SK-N-SH (cell line): ENCODE results near the gene LIN7A. TPM values are rescaled to one million over a fixed set of nuclear protein-coding genes. Genes with fewer than 3 reads are reported as not detected.

Experiments used
- CTCF ChIA-PET: fragments of 300-600, 350-600 bp; formaldehyde crosslinking; extraction: SDS; loops from one replicate; lab custom pipeline; 2021; lab: Yijun Ruan, JAX
- POLR2A ChIA-PET: fragments of 350-600 bp; sonication (Branson Sonifier 250); formaldehyde crosslinking; extraction: SDS; loops from one replicate; lab custom pipeline; 2020; ENCODE audit warnings: antibody characterized with exemption, inconsistent platforms; lab: Yijun Ruan, JAX
- DNase-seq: peaks from one replicate; pipeline ENCODE4 v3.0.0; 2012
- H2AFZ ChIP-seq: fragments of 200-600 bp; sonication (generic); 2 replicates; pipeline ENCODE4 v1.8.1; 2016; ENCODE audit warnings: antibody characterized with exemption, mild to moderate bottlenecking, low read depth
- H3F3A ChIP-seq: fragments of 200-600 bp; sonication (generic); replicated peaks from 2 replicates; pipeline ENCODE3; 2016; ENCODE audit warnings: antibody characterized with exemption, mild to moderate bottlenecking; ENCODE audit not compliant: insufficient read depth
- H3K27ac ChIP-seq, 2 experiments: fragments of 200-500 bp in 1 of 2; fragments of 200-600 bp in 1 of 2; sonication (Bioruptor generic) in 1 of 2; sonication (generic), shearing (Covaris generic) in 1 of 2; 2 replicates each; pipeline versions ENCODE4 v1.5.1 to v1.6.1; 2014 to 2016; ENCODE audit warnings: low read depth in 2 of 2, inconsistent platforms in 1 of 2, low read length in 1 of 2, mild to moderate bottlenecking in 1 of 2, mixed read lengths in 1 of 2
- H3K27me3 ChIP-seq: fragments of 200-600 bp; sonication (generic), shearing (Covaris generic); 2 replicates; pipeline ENCODE4 v1.6.1; 2016; ENCODE audit warnings: mixed run types; ENCODE audit not compliant: insufficient read depth
- H3K36me3 ChIP-seq, 2 experiments: fragments of 200-500 bp in 1 of 2; fragments of 200-600 bp in 1 of 2; sonication (Bioruptor generic) in 1 of 2; sonication (generic) in 1 of 2; replicated peaks in 1 of 2; 2 replicates each; pipeline versions ENCODE3 to v1.5.1; 2014 to 2016; ENCODE audit warnings: low read length in 1 of 2, mild to moderate bottlenecking in 1 of 2; ENCODE audit not compliant: insufficient read depth in 2 of 2, control insufficient read depth in 1 of 2
- H3K4me1 ChIP-seq, 2 experiments: fragments of 200-500 bp in 1 of 2; fragments of 200-600 bp in 1 of 2; sonication (Bioruptor generic) in 1 of 2; sonication (generic), shearing (Covaris generic) in 1 of 2; 2 replicates each; pipeline versions ENCODE4 v1.5.1 to v1.6.1; 2014 to 2016; ENCODE audit warnings: low read depth in 1 of 2, low read length in 1 of 2, mixed run types in 1 of 2; ENCODE audit not compliant: insufficient read depth in 2 of 2, control insufficient read depth in 1 of 2
- H3K4me2 ChIP-seq: fragments of 200-600 bp; sonication (generic), shearing (Covaris generic); 2 replicates; pipeline ENCODE4 v1.6.1; 2017; ENCODE audit warnings: mixed run types
- H3K4me3 ChIP-seq, 2 experiments: fragments of 200-500 bp in 1 of 2; fragments of 200-600 bp in 1 of 2; sonication (Bioruptor generic) in 1 of 2; sonication (generic), shearing (Covaris generic) in 1 of 2; 2 replicates each; pipeline versions ENCODE4 v1.5.1 to v1.8.1; 2014 to 2016; ENCODE audit warnings: low read depth in 2 of 2, inconsistent platforms in 1 of 2, low read length in 1 of 2, mild to moderate bottlenecking in 1 of 2, mixed read lengths in 1 of 2, moderate library complexity in 1 of 2
- H3K79me2 ChIP-seq: fragments of 200-600 bp; sonication (generic); 2 replicates; pipeline ENCODE4 v1.8.1; 2017; ENCODE audit warnings: mild to moderate bottlenecking; ENCODE audit not compliant: insufficient read depth
- H3K9ac ChIP-seq: fragments of 200-600 bp; sonication (generic); 2 replicates; pipeline ENCODE4 v1.6.1; 2017; ENCODE audit warnings: mixed run types
- H3K9me2 ChIP-seq: fragments of 200-600 bp; sonication (generic); 2 replicates; pipeline ENCODE4 v1.6.1; 2017; ENCODE audit warnings: mixed run types
- H3K9me3 ChIP-seq: fragments of 200-600 bp; sonication (generic); 2 replicates; pipeline ENCODE4 v1.6.1; 2017; ENCODE audit warnings: mixed run types, mild to moderate bottlenecking, moderate library complexity
- H4K20me1 ChIP-seq: fragments of 200-600 bp; sonication (generic); 2 replicates; pipeline ENCODE4 v1.6.1; 2017; ENCODE audit warnings: mild to moderate bottlenecking, mixed run types; ENCODE audit not compliant: insufficient read depth
- CTCF ChIP-seq: fragments of 200-600 bp; sonication (generic); IDR thresholded peaks from 2 replicates; pipeline ENCODE4 v1.6.1; 2017; ENCODE audit warnings: antibody characterized with exemption, mild to moderate bottlenecking, moderate library complexity
- EZH2phosphoT487 ChIP-seq: fragments of 200-600 bp; sonication (generic); IDR thresholded peaks from 2 replicates; pipeline ENCODE4 v1.6.1; 2017; ENCODE audit warnings: low read depth, mixed run types, mild to moderate bottlenecking, antibody characterized with exemption, moderate library complexity, borderline replicate concordance
- FOSL2 ChIP-seq: IDR thresholded peaks from 2 replicates; pipeline ENCODE4 v1.4.0; 2012; ENCODE audit warnings: low read depth, mild to moderate bottlenecking, moderate library complexity, borderline replicate concordance
- FOXJ3 ChIP-seq: sonication (generic); formaldehyde crosslinking; IDR thresholded peaks from 2 replicates; pipeline ENCODE4 v1.5.1; 2020; ENCODE audit warnings: mild to moderate bottlenecking, missing genetic modification reagents
- GABPA ChIP-seq: IDR thresholded peaks from 2 replicates; pipeline ENCODE4 v1.4.0; 2012; ENCODE audit warnings: low read depth, mild to moderate bottlenecking
- MEF2A ChIP-seq: IDR thresholded peaks from 2 replicates; pipeline ENCODE4 v1.4.0; 2012; ENCODE audit warnings: low read depth, borderline replicate concordance
- NFIC ChIP-seq: IDR thresholded peaks from 2 replicates; pipeline ENCODE4 v1.4.0; 2012; ENCODE audit warnings: borderline replicate concordance
- POLR2AphosphoS5 ChIP-seq: IDR thresholded peaks from 2 replicates; pipeline ENCODE4 v1.6.1; 2012; ENCODE audit warnings: low read depth, low read length
- RAD21 ChIP-seq: IDR thresholded peaks from 2 replicates; pipeline ENCODE4 v1.6.1; 2012; ENCODE audit warnings: mild to moderate bottlenecking, low read length
- SIN3A ChIP-seq: IDR thresholded peaks from 2 replicates; pipeline ENCODE4 v1.6.1; 2012; ENCODE audit warnings: low read depth, mild to moderate bottlenecking, low read length, moderate library complexity, borderline replicate concordance
- TAF1 ChIP-seq: IDR thresholded peaks from 2 replicates; pipeline ENCODE4 v1.6.1; 2012; ENCODE audit warnings: low read depth, mild to moderate bottlenecking, low read length, moderate library complexity, borderline replicate concordance
- TCF12 ChIP-seq: IDR thresholded peaks from 2 replicates; pipeline ENCODE4 v1.4.0; 2012
- USF2 ChIP-seq: fragments of 150-350 bp; IDR thresholded peaks from 2 replicates; pipeline ENCODE4 v1.6.1; 2017; ENCODE audit warnings: antibody characterized with exemption, low read length, low read depth, borderline replicate concordance
- YY1 ChIP-seq: IDR thresholded peaks from 2 replicates; pipeline ENCODE4 v1.4.0; 2012; ENCODE audit warnings: low read depth, mild to moderate bottlenecking
- WGBS: methylation state at CpG from one replicate; pipeline ENCODE4 v1.1.6; 2017; ENCODE audit warnings: low lambda C conversion rate; 5-methylcytosine and 5-hydroxymethylcytosine counted together
- polyA plus RNA-seq, 3 experiments: library from polyadenylated mRNA; depleted of rRNA; stranded (reverse); fragments of >200 nt; gene quantifications; 2 replicates each; pipeline ENCODE4 v1.2.3, GENCODE V29; 2012
- TF ChIP-seq, protein P1 (sequence below): IDR thresholded peaks from 2 replicates; pipeline ENCODE4; 2012
- TF ChIP-seq, protein P2 (sequence below): IDR thresholded peaks from 2 replicates; pipeline ENCODE4 v1.6.1; 2012; ENCODE audit warnings: mild to moderate bottlenecking, low read depth, low read length, moderate library complexity

LIN7A gene
- polyA plus RNA-seq, 1 of the 3 experiments (the other 2 are of a cell fraction): not detected

GRCh38 chr12:80884651-80885050, 53.1 kb downstream of the LIN7A start:
- no peaks in the 10 kb centered on the region for H4K20me1 ChIP-seq
- no peak for DNase-seq
- no peaks in the 10 kb centered on the region for H3K9me3 ChIP-seq
- H3F3A ChIP-seq: no peaks in the 10 kb centered on the region
- H3K9me2 ChIP-seq: no peaks in the 10 kb centered on the region
- no peak overlapping the region for H3K4me2 ChIP-seq
- TF ChIP-seq TCF12 (no peak), FOSL2 (no peak), RAD21 (no peak), FOXJ3 (no peak), TAF1 (no peak), SIN3A (no peak), CTCF (no peak), EZH2phosphoT487 (no peak), USF2 (no peak), POLR2AphosphoS5 (no peak), YY1 (no peak), MEF2A (no peak), GABPA (no peak), NFIC (no peak)
- TF ChIP-seq, protein P1, sequence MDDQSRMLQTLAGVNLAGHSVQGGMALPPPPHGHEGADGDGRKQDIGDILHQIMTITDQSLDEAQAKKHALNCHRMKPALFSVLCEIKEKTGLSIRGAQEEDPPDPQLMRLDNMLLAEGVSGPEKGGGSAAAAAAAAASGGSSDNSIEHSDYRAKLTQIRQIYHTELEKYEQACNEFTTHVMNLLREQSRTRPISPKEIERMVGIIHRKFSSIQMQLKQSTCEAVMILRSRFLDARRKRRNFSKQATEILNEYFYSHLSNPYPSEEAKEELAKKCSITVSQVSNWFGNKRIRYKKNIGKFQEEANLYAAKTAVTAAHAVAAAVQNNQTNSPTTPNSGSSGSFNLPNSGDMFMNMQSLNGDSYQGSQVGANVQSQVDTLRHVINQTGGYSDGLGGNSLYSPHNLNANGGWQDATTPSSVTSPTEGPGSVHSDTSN: no peak
- TF ChIP-seq, protein P2, sequence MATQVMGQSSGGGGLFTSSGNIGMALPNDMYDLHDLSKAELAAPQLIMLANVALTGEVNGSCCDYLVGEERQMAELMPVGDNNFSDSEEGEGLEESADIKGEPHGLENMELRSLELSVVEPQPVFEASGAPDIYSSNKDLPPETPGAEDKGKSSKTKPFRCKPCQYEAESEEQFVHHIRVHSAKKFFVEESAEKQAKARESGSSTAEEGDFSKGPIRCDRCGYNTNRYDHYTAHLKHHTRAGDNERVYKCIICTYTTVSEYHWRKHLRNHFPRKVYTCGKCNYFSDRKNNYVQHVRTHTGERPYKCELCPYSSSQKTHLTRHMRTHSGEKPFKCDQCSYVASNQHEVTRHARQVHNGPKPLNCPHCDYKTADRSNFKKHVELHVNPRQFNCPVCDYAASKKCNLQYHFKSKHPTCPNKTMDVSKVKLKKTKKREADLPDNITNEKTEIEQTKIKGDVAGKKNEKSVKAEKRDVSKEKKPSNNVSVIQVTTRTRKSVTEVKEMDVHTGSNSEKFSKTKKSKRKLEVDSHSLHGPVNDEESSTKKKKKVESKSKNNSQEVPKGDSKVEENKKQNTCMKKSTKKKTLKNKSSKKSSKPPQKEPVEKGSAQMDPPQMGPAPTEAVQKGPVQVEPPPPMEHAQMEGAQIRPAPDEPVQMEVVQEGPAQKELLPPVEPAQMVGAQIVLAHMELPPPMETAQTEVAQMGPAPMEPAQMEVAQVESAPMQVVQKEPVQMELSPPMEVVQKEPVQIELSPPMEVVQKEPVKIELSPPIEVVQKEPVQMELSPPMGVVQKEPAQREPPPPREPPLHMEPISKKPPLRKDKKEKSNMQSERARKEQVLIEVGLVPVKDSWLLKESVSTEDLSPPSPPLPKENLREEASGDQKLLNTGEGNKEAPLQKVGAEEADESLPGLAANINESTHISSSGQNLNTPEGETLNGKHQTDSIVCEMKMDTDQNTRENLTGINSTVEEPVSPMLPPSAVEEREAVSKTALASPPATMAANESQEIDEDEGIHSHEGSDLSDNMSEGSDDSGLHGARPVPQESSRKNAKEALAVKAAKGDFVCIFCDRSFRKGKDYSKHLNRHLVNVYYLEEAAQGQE: no peak
- ChIA-PET CTCF (no interaction called here), POLR2A (no interaction called here)
- no peak overlapping the region for H2AFZ ChIP-seq
- no peak overlapping the region for H3K9ac ChIP-seq
- no peaks in the 10 kb centered on the region for H3K4me1 ChIP-seq
- no peaks in the 10 kb centered on the region for H3K36me3 ChIP-seq
- H3K79me2 ChIP-seq: no peaks in the 10 kb centered on the region
- no peak overlapping the region for H3K27ac ChIP-seq
- no peaks in the 10 kb centered on the region for H3K27me3 ChIP-seq
- H3K4me3 ChIP-seq: no peak overlapping the region
- WGBS: 2% methylated on average over 1 of the region's 1 CpG
